ENCODE measurements around the gene NGEF.

- TF ChIP-seq CTCF (IDR thresholded peaks at IDR 0.05; ENCODE audit: insufficient read depth, low read length) (no peak), GABPA (IDR thresholded peaks at IDR 0.05; ENCODE audit: low read depth) (no peak), POLR2AphosphoS5 (IDR thresholded peaks at IDR 0.05; ENCODE audit: low read depth) (no peak)
Measured at GRCh38 chr2:232870018-232870765, 142.9 kb downstream of the NGEF start, which contains the start of gene SNORC.
